ENCODE measurements around the gene ZNF28. TPM values are rescaled to one million over a fixed set of nuclear protein-coding genes. Genes with fewer than 3 reads are reported as not detected.
"Not testable (repeated sequence)": the region's sequence is repeated elsewhere in the genome, so short reads cannot be mapped to it uniquely, and the experiment has no call there.

Gene ZNF28
- 21.8 and 24.6 TPM in 2 replicates for total RNA-seq (2014; rRNA removed; shearing (Covaris generic))

DNA sequence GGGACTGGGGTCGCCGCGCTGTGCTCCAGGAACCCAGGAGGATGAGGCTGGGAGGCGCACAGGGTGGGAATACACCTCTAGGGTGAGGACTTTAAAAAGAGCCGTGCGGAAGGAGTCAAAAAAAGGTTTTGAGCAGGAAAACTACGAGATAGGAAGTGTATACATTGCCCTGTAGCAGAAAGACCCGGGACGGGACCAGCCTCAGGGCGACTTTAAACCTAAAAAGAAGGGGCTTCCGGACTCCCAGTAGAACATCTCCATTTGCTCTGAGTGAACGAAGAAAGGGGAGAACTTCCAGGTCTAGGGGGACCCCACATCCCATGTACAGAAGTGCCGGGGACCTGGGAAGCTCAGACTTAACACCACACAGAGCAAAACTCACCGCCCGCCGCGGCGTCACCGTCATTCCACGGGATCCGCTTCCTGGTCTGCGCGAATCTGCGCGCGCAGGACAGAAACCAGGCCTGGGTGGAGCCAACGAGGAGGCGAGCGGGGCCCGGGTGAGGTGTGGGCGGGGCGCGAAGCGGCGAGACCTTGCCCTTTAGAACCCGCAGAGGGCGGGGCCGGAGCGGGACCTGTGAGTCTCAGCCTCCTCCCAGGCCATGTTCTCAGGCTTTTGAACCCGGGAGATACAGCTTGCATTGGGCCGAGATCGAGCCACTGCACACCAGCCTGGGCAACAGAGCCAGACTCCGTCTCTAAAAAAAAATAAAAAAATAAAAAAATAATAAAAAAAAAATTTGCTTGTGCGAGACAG is at the start of gene ZNF28:
ZNF28 (minus strand) TSS at position 430 of the 757 bp plus-strand sequence. CDS start 3,675 bp downstream, outside the sequence.
- peak; percentile 62 for DNase-seq (ENCODE audit: low read depth)

DNA sequence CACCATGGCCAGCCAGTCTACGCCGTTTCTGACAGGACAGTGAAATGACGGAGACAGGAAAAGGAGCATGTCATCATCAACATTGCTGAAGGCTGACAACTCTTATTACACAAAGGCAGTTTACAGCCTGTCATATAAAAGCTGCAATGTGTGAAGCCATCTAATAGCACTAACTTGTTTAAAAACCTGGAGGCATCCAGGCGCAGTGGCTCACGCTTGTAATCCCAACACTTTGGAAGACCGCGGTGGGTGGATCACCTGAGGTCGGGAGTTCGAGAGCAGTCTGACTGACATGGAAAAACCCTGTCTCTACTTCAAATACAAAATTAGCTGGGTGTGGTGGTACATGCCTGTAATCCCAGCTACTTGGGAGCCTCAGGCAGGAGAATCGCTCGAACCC is 46.6 kb upstream of the ZNF28 start:
- DNase-seq (ENCODE audit: low read depth), result not testable (repeated sequence)

DNA sequence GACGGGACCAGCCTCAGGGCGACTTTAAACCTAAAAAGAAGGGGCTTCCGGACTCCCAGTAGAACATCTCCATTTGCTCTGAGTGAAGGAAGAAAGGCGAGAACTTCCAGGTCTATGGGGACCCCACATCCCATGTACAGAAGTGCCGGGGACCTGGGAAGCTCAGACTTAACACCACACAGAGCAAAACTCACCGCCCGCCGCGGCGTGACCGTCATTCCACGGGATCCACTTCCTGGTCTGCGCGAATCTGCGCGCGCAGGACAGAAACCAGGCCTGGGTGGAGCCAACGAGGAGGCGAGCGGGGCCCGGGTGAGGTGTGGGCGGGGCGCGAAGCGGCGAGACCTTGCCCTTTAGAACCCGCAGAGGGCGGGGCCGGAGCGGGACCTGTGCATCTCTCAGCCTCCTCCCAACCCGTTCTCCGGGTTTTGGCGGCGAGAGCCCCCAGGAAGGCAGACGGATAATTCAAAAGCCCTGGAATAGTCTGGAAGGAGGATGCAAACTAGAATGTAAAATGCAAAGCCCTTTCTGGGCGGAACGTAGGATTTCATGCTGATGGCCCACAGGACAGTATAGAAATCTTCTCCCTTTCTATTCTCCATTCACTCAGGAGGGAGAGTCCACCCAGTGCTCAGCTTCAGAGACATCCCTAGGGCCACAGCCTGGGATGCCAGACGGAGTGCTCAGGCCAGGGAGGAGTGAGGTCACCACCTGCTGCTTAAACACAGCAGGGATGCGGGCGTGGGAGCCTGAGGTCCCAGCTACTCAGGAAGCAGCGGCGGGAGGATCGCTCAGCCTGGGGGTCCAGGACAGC is 36.2 kb upstream of the ZNF28 start, which contains the start of gene ZNF468:
ZNF468 (minus strand) TSS at position 242 of the 814 bp plus-strand sequence. CDS start 3,347 bp downstream, outside the sequence.
- DNase-seq (ENCODE audit: low read depth), result peak; percentile 75

DNA sequence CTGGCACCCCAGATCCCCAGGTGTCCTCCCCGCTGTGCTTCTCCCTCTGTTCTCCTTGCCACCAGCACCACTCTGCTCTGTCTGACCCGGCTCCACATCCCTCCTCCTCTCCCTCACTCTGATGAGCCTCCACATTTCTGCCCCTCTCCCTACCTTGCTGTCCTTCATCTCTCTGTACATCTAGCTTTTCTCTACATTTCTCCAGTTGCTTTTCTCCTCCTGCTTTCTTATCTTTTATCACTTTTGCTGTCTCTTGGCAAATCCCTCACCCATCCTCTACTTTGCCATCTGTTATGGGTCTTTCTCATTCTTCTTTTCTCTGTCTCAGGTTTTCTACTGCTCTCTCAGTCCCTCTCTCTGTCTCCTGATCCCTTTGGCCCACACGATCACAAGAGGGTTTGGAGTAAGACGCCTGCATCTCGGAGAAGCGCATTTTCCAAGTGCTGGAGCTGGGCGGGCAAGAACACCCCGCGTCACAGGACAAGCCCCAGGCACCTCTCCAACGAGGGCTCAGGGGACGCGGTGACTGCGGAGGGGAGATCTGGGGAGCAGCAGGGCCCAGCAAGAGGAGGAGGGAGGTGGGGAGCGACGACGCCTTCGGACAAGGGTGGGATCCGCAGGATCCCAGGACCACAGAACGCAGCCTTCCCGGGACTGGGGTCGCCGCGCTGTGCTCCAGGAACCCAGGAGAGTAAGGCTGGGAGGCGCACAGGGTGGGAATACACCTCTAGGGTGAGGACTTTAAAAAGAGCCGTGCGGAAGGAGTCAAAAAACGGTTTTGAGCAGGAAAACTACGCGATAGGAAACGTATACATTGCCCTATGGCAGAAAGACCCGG is 35.3 kb upstream of the ZNF28 start:
- peak; percentile 6 for DNase-seq (ENCODE audit: low read depth)

DNA sequence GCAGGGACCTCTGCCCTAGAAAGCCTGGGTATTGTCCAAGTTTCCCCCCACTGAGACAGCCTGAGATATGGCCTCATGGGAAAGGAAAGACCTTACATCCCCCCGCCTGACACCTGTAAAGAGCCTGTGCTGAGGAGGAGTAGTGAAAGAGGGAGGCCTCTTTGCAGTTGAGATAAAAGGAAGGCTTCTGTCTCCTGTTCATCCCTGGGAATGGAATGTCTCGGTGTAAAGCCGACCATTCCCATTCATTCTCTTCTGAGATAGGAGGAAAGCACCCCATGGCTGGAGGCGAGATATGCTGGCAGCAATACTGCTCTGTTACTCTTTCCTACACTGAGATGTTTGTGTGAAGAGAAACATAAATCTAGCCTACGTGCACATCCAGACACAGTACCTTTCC is 25.9 kb upstream of the ZNF28 start:
- not testable (repeated sequence) for DNase-seq (ENCODE audit: low read depth)

DNA sequence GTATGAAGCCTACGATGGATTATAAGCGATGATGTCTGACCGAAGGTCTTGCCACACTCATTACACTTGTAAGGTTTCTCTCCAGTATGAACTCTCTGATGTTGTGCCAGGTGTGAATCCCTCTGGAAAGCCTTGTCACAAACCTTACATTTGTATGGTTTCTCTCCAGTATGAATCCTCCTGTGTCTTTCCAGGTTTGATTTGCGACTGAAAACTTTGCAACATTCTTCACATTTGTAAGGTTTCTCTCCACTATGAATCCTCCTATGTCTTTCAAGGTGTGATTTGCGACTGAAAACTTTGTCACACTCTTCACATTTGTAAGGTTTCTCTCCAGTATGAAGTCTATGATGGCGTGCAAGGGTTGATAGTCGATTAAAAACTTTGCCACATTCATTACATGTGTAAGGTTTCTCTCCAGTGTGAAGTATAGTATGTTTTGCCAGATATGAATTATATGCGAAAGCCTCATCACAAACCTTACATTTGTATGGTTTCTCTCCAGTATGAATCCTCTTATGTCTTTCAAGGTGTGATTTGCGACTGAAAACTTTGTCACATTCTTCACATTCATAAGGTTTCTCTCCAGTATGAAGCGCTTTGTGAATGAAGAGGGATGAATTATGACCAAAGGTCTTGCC is 19.5 kb upstream of the ZNF28 start:
- DNase-seq (ENCODE audit: low read depth), result not testable (repeated sequence)

DNA sequence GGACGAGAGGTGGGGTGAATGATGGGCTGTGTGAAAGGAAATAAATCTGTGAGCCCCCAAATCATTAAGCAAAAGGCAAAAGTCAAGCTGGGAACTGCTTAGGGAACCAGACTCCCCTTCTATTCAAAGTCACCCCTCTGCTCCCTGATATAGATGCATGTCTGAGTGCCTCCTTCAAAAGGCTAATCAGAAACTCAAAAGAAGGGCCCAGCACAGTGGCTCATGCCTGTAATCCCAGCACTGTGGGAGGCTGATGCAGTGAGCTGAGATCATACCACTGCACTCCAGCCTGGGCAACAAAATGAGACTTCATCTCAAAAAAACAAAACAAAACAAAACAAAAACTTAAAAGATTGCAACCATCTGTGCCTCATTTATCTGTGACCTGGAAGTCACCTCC is 12.9 kb upstream of the ZNF28 start:
- not testable (repeated sequence) for DNase-seq (ENCODE audit: low read depth)

DNA sequence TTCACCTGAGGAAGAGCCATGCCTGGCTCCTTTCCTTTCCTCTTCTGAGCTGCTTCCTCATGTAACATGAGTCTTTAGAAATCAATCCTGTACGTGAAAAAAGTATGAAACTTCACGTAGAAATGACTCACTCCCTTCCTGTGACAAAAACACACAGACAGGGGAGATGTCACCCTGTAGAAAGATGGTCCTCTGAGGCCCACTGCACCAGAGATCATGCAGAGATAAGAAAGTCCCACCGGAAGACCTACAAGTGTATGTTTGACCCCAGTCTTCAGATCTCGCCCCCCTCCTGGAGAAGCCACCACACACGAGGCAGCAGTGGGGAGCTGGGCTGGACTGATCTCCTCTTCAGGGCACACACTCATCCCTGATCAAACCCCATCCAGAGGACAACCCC is 12.1 kb upstream of the ZNF28 start:
- not testable (repeated sequence) for DNase-seq (ENCODE audit: low read depth)

DNA sequence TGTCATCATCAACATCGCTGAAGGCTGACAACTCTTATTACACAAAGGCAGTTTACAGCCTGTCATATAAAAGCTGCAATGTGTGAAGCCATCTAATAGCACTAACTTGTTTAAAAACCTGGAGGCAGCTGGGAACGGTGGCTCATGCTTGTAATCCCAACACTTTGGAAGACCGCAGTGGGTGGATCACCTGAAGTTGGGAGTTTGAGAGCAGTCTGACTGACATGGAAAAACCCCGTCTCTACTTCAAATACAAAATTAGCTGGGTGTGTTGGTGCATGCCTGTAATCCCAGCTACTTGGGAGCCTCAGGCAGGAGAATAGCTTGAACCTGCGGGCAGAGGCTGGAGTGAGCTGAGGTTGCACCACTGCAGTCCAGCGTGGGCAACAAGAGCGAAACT is 8.4 kb upstream of the ZNF28 start:
- DNase-seq (ENCODE audit: low read depth), result not testable (repeated sequence)

DNA sequence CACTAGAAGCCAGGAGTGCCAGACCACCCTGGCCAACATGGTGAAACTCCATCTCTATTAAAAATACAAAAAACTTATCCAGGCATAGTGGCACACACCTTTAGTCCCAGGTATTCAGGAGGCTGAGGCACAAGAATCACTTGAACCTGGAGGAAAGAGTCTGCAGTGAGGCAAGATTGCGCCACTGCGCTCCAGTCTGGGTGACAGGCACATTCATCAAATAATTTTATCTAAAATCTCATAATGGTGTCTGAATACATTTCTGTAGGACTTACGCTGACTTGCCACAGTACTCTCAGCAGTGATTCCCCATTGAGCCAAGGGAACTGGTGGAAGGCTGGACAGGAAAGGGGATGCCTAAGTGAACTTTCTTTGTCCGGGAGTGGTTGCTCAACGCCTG is 4.3 kb upstream of the ZNF28 start:
- DNase-seq (ENCODE audit: low read depth), result no peak

DNA sequence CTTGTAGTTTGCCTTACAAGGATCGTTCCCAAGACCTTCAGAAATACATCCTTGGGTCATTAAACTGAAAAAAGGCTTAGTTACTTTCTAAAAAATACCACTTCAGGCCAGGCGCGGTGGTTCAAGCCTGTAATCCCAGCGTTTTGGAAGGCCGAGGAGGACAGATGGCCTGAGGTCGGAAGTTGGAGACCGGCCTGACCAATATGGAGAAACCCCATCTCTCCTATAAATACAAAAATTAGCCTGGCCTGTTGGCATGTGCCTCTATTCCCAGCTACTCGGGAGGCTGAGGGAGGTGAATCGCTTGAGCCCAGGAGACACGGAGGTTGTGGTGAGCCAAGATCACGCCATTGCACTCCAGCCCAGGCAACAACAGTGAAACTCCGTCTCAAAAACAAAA is 2.2 kb upstream of the ZNF28 start:
- DNase-seq (ENCODE audit: low read depth), result no peak

DNA sequence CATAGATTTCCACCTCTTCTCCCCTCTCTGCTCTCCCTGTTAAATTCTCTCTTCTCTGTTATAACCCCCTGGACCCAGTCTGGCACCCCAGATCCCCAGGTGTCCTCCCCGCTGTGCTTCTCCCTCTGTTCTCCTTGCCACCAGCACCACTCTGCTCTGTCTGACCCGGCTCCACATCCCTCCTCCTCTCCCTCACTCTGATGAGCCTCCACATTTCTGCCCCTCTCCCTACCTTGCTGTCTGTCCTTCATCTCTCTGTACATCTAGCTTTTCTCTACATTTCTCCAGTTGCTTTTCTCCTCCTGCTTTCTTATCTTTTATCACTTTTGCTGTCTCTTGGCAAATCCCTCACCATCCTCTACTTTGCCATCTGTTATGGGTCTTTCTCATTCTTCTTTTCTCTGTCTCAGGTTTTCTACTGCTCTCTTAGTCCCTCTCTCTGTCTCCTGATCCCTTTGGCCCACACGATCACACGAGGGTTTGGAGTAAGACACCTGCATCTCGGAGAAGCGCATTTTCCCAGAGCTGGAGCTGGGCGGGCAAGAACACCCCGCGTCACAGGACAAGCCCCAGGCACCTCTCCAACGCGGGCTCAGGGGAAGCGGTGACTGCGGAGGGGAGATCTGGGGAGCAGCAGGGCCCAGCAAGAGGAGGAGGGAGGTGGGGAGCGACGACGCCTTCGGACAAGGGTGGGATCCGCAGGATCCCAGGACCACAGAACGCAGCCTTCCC is 795 bp downstream of the ZNF28 start:
- DNase-seq (ENCODE audit: low read depth), result peak; percentile 37

DNA sequence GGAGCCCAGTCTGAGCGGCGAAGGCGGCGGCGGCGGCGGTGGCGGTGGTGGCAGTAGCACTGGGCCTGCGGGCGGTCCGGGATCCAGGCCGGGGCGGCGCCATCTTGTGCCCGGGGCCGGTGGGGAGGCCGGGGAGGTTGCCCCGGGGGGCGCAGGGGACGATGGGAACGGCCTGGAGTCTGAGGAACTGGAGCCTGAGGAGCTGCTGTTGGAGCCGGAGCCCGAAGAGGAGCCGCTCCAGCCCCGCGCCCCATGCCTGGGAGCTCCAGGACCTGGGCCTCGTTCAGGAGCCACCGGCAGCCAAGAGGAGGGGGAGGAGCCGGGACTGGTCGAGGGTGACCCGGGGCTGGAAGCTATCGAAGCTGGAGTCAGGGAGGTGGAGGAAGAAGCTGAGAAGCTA is 11.6 kb downstream of the ZNF28 start:
- DNase-seq (ENCODE audit: low read depth), result no peak

DNA sequence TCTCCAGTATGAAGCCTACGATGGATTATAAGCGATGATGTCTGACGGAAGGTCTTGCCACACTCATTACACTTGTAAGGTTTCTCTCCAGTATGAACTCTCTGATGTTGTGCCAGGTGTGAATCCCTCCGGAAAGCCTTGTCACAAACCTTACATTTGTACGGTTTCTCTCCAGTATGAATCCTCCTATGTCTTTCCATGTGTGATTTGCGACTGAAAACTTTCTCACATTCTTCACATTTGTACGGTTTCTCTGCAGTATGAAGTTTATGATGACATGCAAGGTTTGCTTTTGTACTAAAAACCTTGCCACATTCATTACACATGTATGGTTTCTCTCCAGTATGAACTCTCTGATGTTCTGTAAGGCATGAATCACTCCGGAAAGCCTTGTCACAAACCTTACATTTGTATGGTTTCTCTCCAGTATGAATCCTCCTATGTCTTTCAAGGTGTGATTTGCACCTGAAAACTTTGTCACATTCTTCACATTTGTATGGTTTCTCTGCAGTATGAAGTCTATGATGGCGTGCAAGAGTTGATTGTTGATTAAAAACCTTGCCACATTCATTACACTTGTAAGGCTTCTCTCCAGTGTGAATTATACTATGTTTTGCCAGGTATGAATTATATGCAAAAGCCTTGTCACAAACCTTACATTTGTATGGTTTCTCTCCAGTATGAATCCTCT is 21.3 kb downstream of the ZNF28 start:
- DNase-seq (ENCODE audit: low read depth), result not testable (repeated sequence)

DNA sequence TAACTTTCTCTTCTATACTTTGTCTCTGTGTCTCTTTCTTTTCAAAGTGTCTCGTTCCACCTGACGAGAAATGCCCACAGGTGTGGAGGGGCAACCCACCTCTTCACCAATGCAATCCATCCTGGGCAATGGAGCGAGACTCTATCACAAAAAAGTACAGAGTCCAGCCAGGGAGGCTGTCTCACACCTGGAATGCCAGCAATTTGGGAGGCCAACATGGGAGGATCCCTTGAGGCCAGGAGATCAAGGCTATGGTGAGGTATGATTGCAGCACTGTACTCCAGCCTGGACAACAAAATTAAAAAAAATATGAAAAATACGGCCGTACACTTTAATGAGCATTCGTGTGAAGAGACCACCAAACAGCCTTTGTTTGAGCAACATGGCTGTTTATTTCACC is 32.0 kb downstream of the ZNF28 start:
- no peak for DNase-seq (ENCODE audit: low read depth)

DNA sequence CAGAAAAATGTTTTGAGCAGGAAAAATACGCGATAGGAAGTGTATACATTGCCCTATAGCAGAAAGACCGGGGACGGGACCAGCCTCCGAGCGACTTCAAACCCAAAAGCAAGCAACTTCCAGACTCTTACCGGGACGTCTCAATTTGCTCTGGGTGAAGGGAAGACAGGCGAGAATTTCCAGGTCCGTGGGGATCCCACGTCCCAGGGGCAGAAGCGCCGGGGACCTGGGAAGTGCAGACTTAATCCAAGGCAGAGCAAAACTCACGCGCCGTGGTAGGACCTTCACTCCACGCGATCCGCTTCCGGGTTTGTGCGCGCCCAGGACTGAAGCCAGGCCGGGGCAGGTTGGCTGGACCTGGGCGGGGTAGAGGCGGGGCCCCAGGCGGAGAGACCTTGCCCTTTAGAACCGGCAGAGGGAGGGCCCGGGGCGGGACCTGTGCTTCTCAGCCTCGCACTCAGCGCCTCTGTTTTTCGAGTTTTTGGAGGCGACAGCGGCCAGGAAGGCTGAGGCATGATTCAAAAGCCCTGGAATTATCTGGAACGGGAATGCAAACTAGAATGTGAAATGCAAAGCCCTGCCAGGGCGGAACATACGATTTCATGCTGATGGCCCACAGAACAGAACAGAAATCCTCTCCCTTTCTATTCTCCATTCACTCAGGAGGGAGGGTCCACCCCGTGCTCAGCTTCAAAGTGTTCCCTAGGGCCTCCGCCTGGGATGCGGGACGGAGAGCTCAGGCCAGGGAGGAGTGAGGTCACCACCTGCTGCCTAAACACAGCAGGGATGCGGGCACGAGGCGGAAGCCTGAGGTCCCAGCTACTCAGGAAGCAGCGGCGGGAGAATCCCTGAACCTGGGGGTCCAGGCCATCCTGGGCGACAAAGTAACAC is 34.7 kb downstream of the ZNF28 start, which contains the start of gene ZNF600:
ZNF600 (minus strand) TSS at position 328 of the 891 bp plus-strand sequence. CDS start 7,903 bp downstream, outside the sequence.
- peak; percentile 87 for DNase-seq (ENCODE audit: low read depth)

DNA sequence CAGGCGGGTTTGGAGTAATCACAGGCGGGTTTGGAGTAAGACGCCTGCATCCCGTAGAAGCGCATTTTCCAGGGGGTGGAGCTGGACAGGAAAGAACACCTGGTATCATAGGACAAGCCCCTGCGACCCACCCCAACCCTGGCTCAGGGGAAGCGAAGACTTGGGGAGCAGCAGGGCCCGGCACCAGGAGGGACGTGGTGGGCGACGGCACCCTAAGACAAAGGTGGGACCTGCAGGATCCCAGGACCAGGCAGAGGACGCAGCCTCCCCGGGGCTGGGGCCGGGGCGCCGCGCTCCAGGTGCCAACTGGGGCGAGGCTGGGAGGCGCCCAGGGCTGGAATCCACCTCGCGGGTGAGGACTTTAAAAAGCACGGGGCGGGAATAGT is 35.4 kb downstream of the ZNF28 start:
- DNase-seq (ENCODE audit: low read depth), result no peak

DNA sequence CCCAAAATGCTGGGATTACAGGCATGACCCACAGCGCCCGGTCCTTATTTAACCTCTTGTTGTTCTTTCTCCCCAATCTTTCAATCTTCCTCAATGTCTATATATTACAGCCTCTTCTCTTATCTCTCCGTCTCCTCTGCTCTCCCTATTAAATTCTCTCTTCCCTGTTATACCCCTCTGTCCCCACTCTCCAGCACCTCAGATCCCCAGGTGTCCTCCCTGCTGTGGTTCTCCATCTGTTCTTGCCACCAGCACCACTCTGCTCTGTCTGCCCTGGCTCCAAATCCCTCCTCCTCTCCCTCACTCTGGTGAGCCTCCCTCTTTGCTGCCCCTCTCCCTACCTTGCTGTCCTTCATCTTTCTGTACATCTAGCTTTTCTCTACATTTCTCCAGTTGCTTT is 35.9 kb downstream of the ZNF28 start:
- no peak for DNase-seq (ENCODE audit: low read depth)

DNA sequence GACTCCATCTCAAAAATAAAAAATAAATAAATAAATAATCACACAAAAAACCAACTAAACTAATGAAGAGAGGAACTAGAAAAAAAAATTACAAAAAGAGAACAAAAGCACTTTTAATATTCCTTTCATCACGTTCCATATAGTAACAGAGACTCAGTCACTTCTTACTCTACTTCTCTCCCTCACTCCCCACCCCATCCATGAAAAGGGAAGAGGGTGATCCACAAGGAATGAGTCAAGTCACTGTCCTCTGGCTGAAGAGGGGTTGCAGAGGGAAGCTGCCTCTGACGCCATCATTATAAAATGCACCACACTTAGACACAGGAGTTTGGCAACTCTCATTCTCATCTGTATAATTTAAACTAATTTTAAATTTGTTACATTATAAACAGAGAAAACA is 38.6 kb downstream of the ZNF28 start:
- DNase-seq (ENCODE audit: low read depth), result not testable (repeated sequence)

Data from Daoy (cell line).